Measurements from ENCODE around the gene PAPLN. TPM values are rescaled to one million over a fixed set of nuclear protein-coding genes. Genes with fewer than 3 reads are reported as not detected.

The PAPLN gene
- total RNA-seq, 2 donors from 2014 or later: 18.4 to 20.1 TPM

- H3K27ac Mint-ChIP-seq: no peak overlapping the region
- H3K27me3 ChIP-seq (ENCODE audit: control insufficient read depth, insufficient read depth, low read length, poor library complexity, severe bottlenecking): no peaks in the 10 kb centered on the region
- no peak for DNase-seq
- TF ChIP-seq CTCF (conservative IDR thresholded peaks at IDR 0.05): no peak
- no peak overlapping the region for H3K27ac ChIP-seq (ENCODE audit: low read depth, low read length)
- H3K9ac ChIP-seq (ENCODE audit: extremely low read depth, low read length, poor library complexity, severe bottlenecking): no peak overlapping the region
- no peaks in the 10 kb centered on the region for H3K27me3 Mint-ChIP-seq (ENCODE audit: insufficient read depth)
- no peak overlapping the region for H3K4me3 Mint-ChIP-seq
- H3K9me3 Mint-ChIP-seq: no peaks in the 10 kb centered on the region
- no peaks in the 10 kb centered on the region for H3K9me3 ChIP-seq (ENCODE audit: control insufficient read depth, low read length)
- WGBS, 2 experiments (ENCODE audit: insufficient coverage in 1 of 2, insufficient read length in 1 of 2): 97 to 100% methylated on average over 1 to 2 of the region's 2 CpGs
- H3K36me3 Mint-ChIP-seq (ENCODE audit: low read depth): peaks cover 63% of the 10 kb centered on the region
- no peaks in the 10 kb centered on the region for H3K4me1 Mint-ChIP-seq
- no peaks in the 10 kb centered on the region for H3K4me1 ChIP-seq (ENCODE audit: control insufficient read depth, insufficient read depth, low read length)
- no peak overlapping the region for H3K4me3 ChIP-seq (ENCODE audit: low read length)
- peaks cover 90% of the 10 kb centered on the region for H3K36me3 ChIP-seq (ENCODE audit: control insufficient read depth, insufficient read depth, low read length)
Observed at GRCh38 chr14:73216030-73216429, 21.3 kb upstream of the PAPLN start.

- no peak overlapping the region for H3K27ac ChIP-seq (ENCODE audit: low read depth, low read length)
- WGBS, 2 experiments (ENCODE audit: insufficient coverage in 1 of 2, insufficient read length in 1 of 2): 91 to 97% methylated on average over 1 of the region's 1 CpG
- no peaks in the 10 kb centered on the region for H3K27me3 Mint-ChIP-seq (ENCODE audit: insufficient read depth)
- no peak for TF ChIP-seq CTCF (conservative IDR thresholded peaks at IDR 0.05)
- no peak overlapping the region for H3K4me3 ChIP-seq (ENCODE audit: low read length)
- no peaks in the 10 kb centered on the region for H3K9me3 ChIP-seq (ENCODE audit: control insufficient read depth, low read length)
- H3K36me3 Mint-ChIP-seq (ENCODE audit: low read depth): peaks cover 57% of the 10 kb centered on the region
- no peak overlapping the region for H3K27ac Mint-ChIP-seq
- H3K4me1 Mint-ChIP-seq: no peaks in the 10 kb centered on the region
- DNase-seq: no peak
- H3K36me3 ChIP-seq (ENCODE audit: control insufficient read depth, insufficient read depth, low read length): peaks cover 92% of the 10 kb centered on the region
- no peaks in the 10 kb centered on the region for H3K4me1 ChIP-seq (ENCODE audit: control insufficient read depth, insufficient read depth, low read length)
- no peaks in the 10 kb centered on the region for H3K27me3 ChIP-seq (ENCODE audit: control insufficient read depth, insufficient read depth, low read length, poor library complexity, severe bottlenecking)
- no peak overlapping the region for H3K9ac ChIP-seq (ENCODE audit: extremely low read depth, low read length, poor library complexity, severe bottlenecking)
- no peaks in the 10 kb centered on the region for H3K9me3 Mint-ChIP-seq
- no peak overlapping the region for H3K4me3 Mint-ChIP-seq
Observed at GRCh38 chr14:73217411-73217810, 19.9 kb upstream of the PAPLN start.

- no peaks in the 10 kb centered on the region for H3K4me1 ChIP-seq (ENCODE audit: control insufficient read depth, insufficient read depth, low read length)
- 85 to 93% methylated on average over 3 to 4 of the region's 4 CpGs for WGBS, 2 experiments (ENCODE audit: insufficient coverage in 1 of 2, insufficient read length in 1 of 2)
- Mint-ChIP-seq H3K4me1 (peaks cover 6% of the 10 kb centered on the region), H3K27ac (no peak overlapping the region), H3K9me3 (no peaks in the 10 kb centered on the region), H3K27me3 (ENCODE audit: insufficient read depth) (no peaks in the 10 kb centered on the region), H3K4me3 (no peak overlapping the region), H3K36me3 (ENCODE audit: low read depth) (peaks cover 39% of the 10 kb centered on the region)
- H3K36me3 ChIP-seq (ENCODE audit: control insufficient read depth, insufficient read depth, low read length): peaks cover 78% of the 10 kb centered on the region
- no peak overlapping the region for H3K4me3 ChIP-seq (ENCODE audit: low read length)
- H3K9ac ChIP-seq (ENCODE audit: extremely low read depth, low read length, poor library complexity, severe bottlenecking): no peak overlapping the region
- H3K27me3 ChIP-seq (ENCODE audit: control insufficient read depth, insufficient read depth, low read length, poor library complexity, severe bottlenecking): no peaks in the 10 kb centered on the region
- TF ChIP-seq CTCF (conservative IDR thresholded peaks at IDR 0.05): no peak
- no peak for DNase-seq
- peak overlapping the region; percentile 89 for H3K27ac ChIP-seq (ENCODE audit: low read depth, low read length)
- no peaks in the 10 kb centered on the region for H3K9me3 ChIP-seq (ENCODE audit: control insufficient read depth, low read length)
Observed at GRCh38 chr14:73220061-73220460, 17.2 kb upstream of the PAPLN start.
